Mesodermal cell (in vitro differentiated cells): ENCODE results near the gene NOVA2.

ENCODE experiments used
- H3K27ac ChIP-seq: 2 replicates; pipeline ENCODE4 v1.7.0; 2013; ENCODE audit warnings: mild to moderate bottlenecking, low read depth, low read length, moderate library complexity; ENCODE audit not compliant: severe bottlenecking
- H3K36me3 ChIP-seq: 2 replicates; pipeline ENCODE4 v1.7.1; 2013; ENCODE audit warnings: mild to moderate bottlenecking, low read length, moderate library complexity; ENCODE audit not compliant: control insufficient read depth, insufficient read depth
- H3K4me1 ChIP-seq: one replicate; pipeline ENCODE4 v1.7.1; 2013; ENCODE audit warnings: mild to moderate bottlenecking, low read length; ENCODE audit not compliant: insufficient read depth, control insufficient read depth, poor library complexity, severe bottlenecking
- H3K4me3 ChIP-seq: 2 replicates; pipeline ENCODE4 v1.7.0; 2013; ENCODE audit warnings: low read length, control low read depth, mild to moderate bottlenecking; ENCODE audit not compliant: insufficient read depth, poor library complexity, severe bottlenecking; ENCODE audit errors: extremely low read depth
- H3K9me3 ChIP-seq: 2 replicates; pipeline ENCODE4 v1.7.1; 2013; ENCODE audit warnings: mild to moderate bottlenecking, low read length, moderate library complexity; ENCODE audit not compliant: control insufficient read depth
- WGBS, 2 experiments: methylation state at CpG; one replicate each; pipeline ENCODE4 v1.1.5; 2013; ENCODE audit warnings: missing lambda C conversion rate in 2 of 2; ENCODE audit not compliant: insufficient coverage in 2 of 2; 5-methylcytosine and 5-hydroxymethylcytosine counted together

Gene NOVA2

GRCh38 chr19:45919678-45920077 lies 54.0 kb downstream of the NOVA2 start:
- Histone ChIP-seq H3K4me3 (no peak overlapping the region), H3K36me3 (no peaks in the 10 kb centered on the region), H3K27ac (no peak overlapping the region), H3K4me1 (no peaks in the 10 kb centered on the region), H3K9me3 (no peaks in the 10 kb centered on the region)
- 84 to 90% methylated on average over 4 of the region's 7 CpGs for WGBS, 2 experiments

DNA sequence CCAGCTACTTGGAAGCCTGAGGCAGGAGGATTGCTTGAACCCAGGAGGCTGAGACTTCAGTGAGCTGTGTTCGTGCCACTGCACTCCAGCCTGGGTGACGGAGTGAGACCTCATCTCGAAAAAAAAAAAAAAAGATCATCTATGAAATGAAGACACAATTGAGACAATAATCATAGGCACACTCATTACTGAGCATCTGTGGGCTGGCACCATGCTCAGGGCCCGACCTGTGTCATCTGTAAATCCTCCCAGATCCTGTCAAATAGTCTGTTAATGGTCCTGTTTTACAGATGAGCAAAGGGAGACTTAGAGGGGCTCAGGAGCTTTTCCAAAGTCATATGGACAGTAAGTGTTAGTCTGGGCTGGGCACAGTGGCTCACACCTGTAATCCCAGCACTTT lies 54.9 kb downstream of the NOVA2 start:
- Histone ChIP-seq H3K4me1 (no peaks in the 10 kb centered on the region), H3K4me3 (no peak overlapping the region), H3K36me3 (no peaks in the 10 kb centered on the region), H3K27ac (no peak overlapping the region), H3K9me3 (no peaks in the 10 kb centered on the region)
- 90 to 96% methylated on average over 3 to 4 of the region's 4 CpGs for WGBS, 2 experiments

- Histone ChIP-seq H3K27ac (no peak overlapping the region), H3K9me3 (no peaks in the 10 kb centered on the region), H3K36me3 (no peaks in the 10 kb centered on the region), H3K4me1 (no peaks in the 10 kb centered on the region), H3K4me3 (no peak overlapping the region)
- no CpG with 5 or more reads among the region's 4 CpGs for WGBS, 2 experiments
These were observed 56.1 kb downstream of the NOVA2 start for GRCh38 chr19:45917421-45918091.

DNA sequence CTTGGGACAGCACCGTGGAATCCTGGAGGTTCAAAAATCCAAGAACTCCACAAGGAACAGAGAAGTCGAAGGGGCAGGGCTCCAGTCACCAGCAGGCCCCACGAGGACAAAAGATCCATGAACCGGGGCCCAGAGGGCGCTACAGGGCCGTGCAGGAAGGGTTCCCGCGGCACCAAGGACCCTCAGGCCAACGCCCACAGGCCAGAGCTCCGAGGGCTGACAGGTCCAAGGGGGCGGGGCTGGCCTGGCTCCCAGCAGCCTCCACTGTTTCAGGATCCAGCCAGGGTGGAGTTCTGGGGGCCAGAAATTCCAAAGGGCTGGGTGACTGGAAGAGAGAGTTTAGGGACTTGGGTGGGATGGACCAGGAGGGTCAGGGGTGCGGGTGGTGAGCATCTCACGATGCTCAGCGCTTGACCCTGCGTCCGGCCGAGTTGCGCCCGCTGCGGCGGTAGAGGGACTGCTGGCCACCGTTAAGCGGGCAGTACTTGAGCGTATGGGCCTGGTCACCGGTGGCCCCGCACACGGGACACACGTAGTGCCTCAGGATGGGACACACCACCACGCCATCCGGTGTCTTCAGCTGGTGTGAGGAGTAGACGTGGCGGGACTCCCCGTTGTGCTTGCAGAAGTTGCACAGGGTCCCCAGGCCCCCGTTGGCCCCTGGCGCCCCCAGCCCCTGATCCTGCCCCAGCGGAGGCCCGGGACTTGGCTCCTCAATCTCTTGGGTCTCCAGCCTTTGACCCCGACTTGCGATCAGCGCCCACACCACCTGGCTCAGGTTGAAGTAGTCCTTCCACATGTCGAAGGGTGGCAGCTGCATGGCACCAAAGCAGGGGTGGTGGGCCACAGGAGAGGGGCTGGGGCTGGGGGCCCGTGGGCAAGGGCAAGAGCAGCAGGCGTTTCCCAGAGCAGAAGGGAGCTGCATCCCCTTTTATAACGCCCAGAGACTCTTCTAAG lies 59.5 kb downstream of the NOVA2 start, which contains the start of gene NANOS2:
Gene NANOS2, minus strand, starts transcription at position 905 of the 957 bp plus-strand sequence. Its CDS starts 85 bp downstream, at position 820.
- no peak within 1 kb of the TSS for H3K27ac ChIP-seq
- no peaks in the 10 kb centered on the region for H3K4me1 ChIP-seq
- WGBS, 2 experiments: 68 to 74% methylated on average over 40 to 42 of the region's 44 CpGs
- H3K4me3 ChIP-seq: no peak within 1 kb of the TSS
- H3K36me3 ChIP-seq: no peaks in the 10 kb centered on the region
- no peaks in the 10 kb centered on the region for H3K9me3 ChIP-seq

- H3K36me3 ChIP-seq: no peaks in the 10 kb centered on the region
- 90 to 94% methylated on average over 6 to 8 of the region's 8 CpGs for WGBS, 2 experiments
These were observed 62.4 kb downstream of the NOVA2 start for GRCh38 chr19:45911291-45911690.

DNA sequence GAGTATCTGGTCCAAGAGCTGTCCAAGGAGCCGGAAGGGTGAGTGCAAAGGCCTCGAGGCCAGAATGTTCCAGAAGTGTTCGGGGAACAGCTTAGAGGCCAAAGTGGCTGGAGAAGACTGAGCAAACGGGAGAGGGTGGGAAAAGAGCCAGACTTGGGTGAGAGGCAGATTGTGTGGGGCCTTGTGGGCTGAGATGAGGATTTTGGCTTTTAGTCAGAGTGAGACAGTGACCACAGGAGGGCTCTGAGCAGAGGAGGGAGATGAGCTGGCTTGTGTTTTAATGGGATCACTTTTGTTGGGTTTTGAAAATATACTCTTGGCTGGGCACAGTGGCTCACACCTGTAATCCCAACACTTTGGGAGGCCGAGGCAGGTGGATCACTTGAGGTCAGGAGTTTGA lies 64.7 kb downstream of the NOVA2 start:
- Histone ChIP-seq H3K36me3 (no peaks in the 10 kb centered on the region), H3K4me1 (no peaks in the 10 kb centered on the region), H3K27ac (no peak overlapping the region), H3K4me3 (no peak overlapping the region), H3K9me3 (no peaks in the 10 kb centered on the region)
- WGBS, 2 experiments: 83 to 84% methylated on average over 4 of the region's 5 CpGs

More at GRCh38 chr19:45911291-45911690, 62.4 kb downstream of the NOVA2 start:
- no peak overlapping the region for H3K4me3 ChIP-seq
- H3K27ac ChIP-seq: no peak overlapping the region
- H3K4me1 ChIP-seq: no peaks in the 10 kb centered on the region
- no peaks in the 10 kb centered on the region for H3K9me3 ChIP-seq

DNA sequence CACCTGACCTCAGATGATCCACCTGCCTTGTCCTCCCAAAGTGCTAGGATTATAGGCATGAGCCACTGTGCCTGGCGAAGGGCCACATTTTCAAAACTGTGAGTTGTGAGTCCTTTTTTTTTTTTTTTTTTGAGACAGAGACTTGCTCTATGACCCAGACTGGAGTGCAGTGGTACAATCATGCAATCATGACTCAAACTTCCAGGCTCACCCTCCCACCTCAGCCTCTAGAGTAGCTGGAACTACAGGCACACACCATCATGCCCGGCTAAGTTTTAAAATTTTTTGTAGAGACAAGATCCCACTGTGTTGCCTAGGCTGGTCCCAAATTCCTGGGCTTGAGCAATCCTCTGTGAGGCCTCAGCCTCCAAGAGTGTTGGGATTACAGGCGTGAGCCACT lies 67.4 kb downstream of the NOVA2 start:
- Histone ChIP-seq H3K4me3 (no peak overlapping the region), H3K9me3 (no peaks in the 10 kb centered on the region), H3K4me1 (peaks cover 3% of the 10 kb centered on the region), H3K27ac (no peak overlapping the region), H3K36me3 (no peaks in the 10 kb centered on the region)
- 87 to 91% methylated on average over 2 to 3 of the region's 3 CpGs for WGBS, 2 experiments

DNA sequence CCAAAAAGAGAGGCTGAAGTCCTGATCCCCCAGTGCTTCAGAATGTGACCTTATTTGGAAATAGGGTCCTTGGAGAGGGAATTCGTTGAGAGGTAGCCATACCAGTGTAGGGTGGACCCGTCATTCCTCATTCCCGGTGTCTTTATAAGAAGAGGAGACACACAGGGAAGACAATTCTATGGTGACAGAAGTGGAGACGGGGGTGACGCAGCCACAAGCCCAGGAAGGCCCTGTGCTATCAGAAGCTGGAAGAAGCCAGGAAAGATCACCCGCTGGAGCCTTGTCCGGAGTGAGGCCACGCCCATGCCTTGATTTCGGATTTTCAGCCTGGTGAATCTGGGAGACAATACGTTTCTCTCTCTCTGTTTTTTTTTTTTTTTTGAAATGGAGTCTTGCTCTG lies 68.7 kb downstream of the NOVA2 start:
- Histone ChIP-seq H3K36me3 (peaks cover 8% of the 10 kb centered on the region), H3K4me3 (no peak overlapping the region), H3K27ac (no peak overlapping the region), H3K9me3 (no peaks in the 10 kb centered on the region), H3K4me1 (peaks cover 6% of the 10 kb centered on the region)
- WGBS, 2 experiments: 77 to 90% methylated on average over 5 to 8 of the region's 10 CpGs

DNA sequence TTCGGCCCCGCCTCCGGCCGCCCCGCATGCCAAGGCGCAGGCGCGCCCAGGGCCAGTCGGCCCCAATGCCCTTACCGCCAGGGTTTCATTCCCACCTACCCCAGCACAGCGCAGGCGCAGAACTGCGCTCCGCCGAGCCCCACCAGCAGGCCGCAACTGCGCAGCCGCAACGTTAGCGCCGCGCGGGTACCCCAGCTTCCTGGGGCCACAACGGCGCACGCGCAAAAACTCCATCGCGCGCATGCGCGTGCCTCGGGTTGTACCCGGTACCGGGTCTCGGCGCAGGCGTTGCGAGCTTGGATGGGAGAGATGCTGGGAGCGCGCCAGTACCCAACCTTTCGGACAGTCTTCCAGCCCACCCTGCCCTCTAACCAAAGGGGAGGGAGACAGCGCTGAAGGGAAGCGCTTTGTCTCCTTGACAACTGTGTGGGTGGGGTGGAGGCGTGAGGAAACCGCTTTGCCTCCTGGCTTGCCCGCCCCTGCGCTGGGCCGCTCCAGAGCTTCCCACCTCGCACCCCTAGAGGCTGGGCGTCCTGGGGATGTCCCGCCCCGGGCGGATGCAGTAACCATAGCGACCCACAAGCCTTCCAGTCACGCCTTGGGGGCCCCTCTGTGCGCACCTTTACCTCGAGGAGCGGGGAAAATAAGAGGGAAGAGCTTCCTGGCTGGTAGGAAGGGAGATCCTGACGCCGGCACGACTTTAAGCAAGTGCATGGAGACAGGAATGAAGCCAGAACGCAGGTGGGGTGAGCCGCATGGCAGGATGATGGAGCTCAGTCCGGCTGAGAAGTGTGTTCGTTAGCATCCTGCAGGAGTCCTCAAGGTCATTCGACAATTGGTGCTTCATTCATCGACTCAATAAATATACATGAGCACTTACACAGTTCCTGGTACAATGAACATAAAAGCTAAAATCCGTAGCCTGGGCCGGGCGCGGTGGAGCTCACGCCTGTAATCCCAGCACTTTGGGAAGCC lies 70.7 kb downstream of the NOVA2 start:
- Histone ChIP-seq H3K9me3 (no peaks in the 10 kb centered on the region), H3K4me1 (peaks cover 6% of the 10 kb centered on the region), H3K36me3 (peaks cover 25% of the 10 kb centered on the region), H3K4me3 (peak overlapping the region; percentile 77), H3K27ac (peak overlapping the region; percentile 69)
- WGBS, 2 experiments: 4 to 8% methylated on average over 55 to 62 of the region's 73 CpGs
